Measurements from ENCODE around the gene TENT4A.

- no peak for TF ChIP-seq CTCF (conservative IDR thresholded peaks at IDR 0.05)
- TF ChIP-seq ZFX (IDR thresholded peaks at IDR 0.05), result no peak
Measured at GRCh38 chr5:6678385-6678784, 34.8 kb upstream of the TENT4A start.

Measured in C4-2B (cell line).